K562 (cell line): ENCODE measurements around the gene GRIK3.

Experiments
- XRCC5 ChIP-seq: fragments of 200-400 bp; formaldehyde crosslinking; IDR thresholded peaks from 2 replicates; pipeline ENCODE4 v1.6.1; 2017; ENCODE audit warnings: low read depth, mild to moderate bottlenecking, low read length
- ZFP36 ChIP-seq: fragments of 150-350 bp; IDR thresholded peaks from 2 replicates; pipeline ENCODE4 v1.6.1; 2018; ENCODE audit warnings: low read length, low read depth; ENCODE audit not compliant: partially characterized antibody
- ZNF324 ChIP-seq: fragments of 250-450 bp; sonication (Bioruptor Pico); IDR thresholded peaks from 2 replicates; pipeline ENCODE4 v1.4.0; 2020; ENCODE audit warnings: mild to moderate bottlenecking

DNA sequence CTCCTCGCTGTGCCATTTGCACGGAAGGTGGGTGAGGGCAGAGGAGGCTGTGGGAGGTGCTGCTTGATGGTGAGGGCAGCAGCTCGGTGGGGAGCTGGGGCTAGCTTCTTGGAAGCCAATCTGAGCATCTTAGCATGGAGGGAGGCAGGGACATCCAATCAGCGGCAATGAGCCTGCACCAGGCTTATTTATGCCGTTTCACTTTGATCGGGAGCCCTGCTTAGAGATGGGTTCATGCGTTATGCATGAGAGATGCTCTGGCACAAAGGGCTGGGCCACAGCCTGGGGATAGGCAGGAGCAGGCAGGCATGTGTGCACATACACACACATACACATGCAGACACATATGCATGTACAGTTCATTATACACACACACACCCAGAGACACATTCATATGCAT is 220.2 kb downstream of the GRIK3 start:
- TF ChIP-seq ZFP36 = no peak
- TF ChIP-seq ZNF324 = no peak
- TF ChIP-seq XRCC5 = no peak
